ENCODE measurements around the gene SIPA1L2. TPM values are rescaled to one million over a fixed set of nuclear protein-coding genes. Genes with fewer than 3 reads are reported as not detected.

SIPA1L2 gene
- polyA plus RNA-seq, 1 experiment: 63.5 TPM

GRCh38 chr1:232657426-232658005 is 27.6 kb upstream of the SIPA1L2 start:
- Histone ChIP-seq H3K9me3 (ENCODE audit: control insufficient read depth, insufficient read depth, low read length) (no peaks in the 10 kb centered on the region), H3K27ac (ENCODE audit: low read depth, low read length) (no peak overlapping the region), H3K4me3 (ENCODE audit: low read depth, low read length) (no peak overlapping the region), H3K27me3 (ENCODE audit: control insufficient read depth, insufficient read depth, low read length) (no peaks in the 10 kb centered on the region)
- TF ChIP-seq CTCF (IDR thresholded peaks at IDR 0.05; ENCODE audit: low read depth, low read length): no peak
- CTCF ChIA-PET: interaction anchor here (1.1 kb wide), 1 partner anchor 15 kb away, joined by 3 read pairs; no protein-coding TSS in a partner anchor
- DNase-seq (ENCODE audit: low read depth, low spot score): no peak
- POLR2A ChIA-PET: no interaction called here

- CTCF ChIA-PET: no interaction called here
- POLR2A ChIA-PET: no interaction called here
- H3K27me3 ChIP-seq (ENCODE audit: control insufficient read depth, insufficient read depth, low read length): no peaks in the 10 kb centered on the region
- H3K9me3 ChIP-seq (ENCODE audit: control insufficient read depth, insufficient read depth, low read length): no peaks in the 10 kb centered on the region
- no peak overlapping the region for H3K27ac ChIP-seq (ENCODE audit: low read depth, low read length)
- DNase-seq (ENCODE audit: low read depth, low spot score): no peak
- no peak overlapping the region for H3K4me3 ChIP-seq (ENCODE audit: low read depth, low read length)
- TF ChIP-seq CTCF (IDR thresholded peaks at IDR 0.05; ENCODE audit: low read depth, low read length): no peak
Observed at GRCh38 chr1:232655746-232656085, 25.8 kb upstream of the SIPA1L2 start.

- no peak overlapping the region for H3K27ac ChIP-seq (ENCODE audit: low read depth, low read length)
- TF ChIP-seq CTCF (IDR thresholded peaks at IDR 0.05; ENCODE audit: low read depth, low read length): no peak
- CTCF ChIA-PET: no interaction called here
- DNase-seq (ENCODE audit: low read depth, low spot score): no peak
- no peaks in the 10 kb centered on the region for H3K27me3 ChIP-seq (ENCODE audit: control insufficient read depth, insufficient read depth, low read length)
- POLR2A ChIA-PET: no interaction called here
- no peak overlapping the region for H3K4me3 ChIP-seq (ENCODE audit: low read depth, low read length)
- no peaks in the 10 kb centered on the region for H3K9me3 ChIP-seq (ENCODE audit: control insufficient read depth, insufficient read depth, low read length)
Observed at GRCh38 chr1:232655028-232655745, 25.3 kb upstream of the SIPA1L2 start.

- CTCF ChIA-PET: interaction anchor here (1.0 to 2.0 kb wide), 2 partner anchors 17 to 19 kb away, joined by 3 to 13 read pairs; no protein-coding TSS in a partner anchor
- TF ChIP-seq CTCF (IDR thresholded peaks at IDR 0.05; ENCODE audit: low read depth, low read length): no peak
- POLR2A ChIA-PET: no interaction called here
Observed at GRCh38 chr1:232653789-232654188, 23.9 kb upstream of the SIPA1L2 start.

GRCh38 chr1:232650845-232651244 is 20.9 kb upstream of the SIPA1L2 start:
- ChIA-PET POLR2A (no interaction called here), CTCF (no interaction called here)
- Histone ChIP-seq H3K27ac (ENCODE audit: low read depth, low read length) (no peak overlapping the region), H3K27me3 (ENCODE audit: control insufficient read depth, insufficient read depth, low read length) (no peaks in the 10 kb centered on the region), H3K4me3 (ENCODE audit: low read depth, low read length) (no peak overlapping the region), H3K9me3 (ENCODE audit: control insufficient read depth, insufficient read depth, low read length) (no peaks in the 10 kb centered on the region; the same call in 1 of the 2 replicates)
- DNase-seq (ENCODE audit: low read depth, low spot score): no peak
- no peak for TF ChIP-seq CTCF (IDR thresholded peaks at IDR 0.05; ENCODE audit: low read depth, low read length)

More at GRCh38 chr1:232653789-232654188, 23.9 kb upstream of the SIPA1L2 start:
- H3K27ac ChIP-seq (ENCODE audit: low read depth, low read length): no peak overlapping the region
- no peak overlapping the region for H3K4me3 ChIP-seq (ENCODE audit: low read depth, low read length)
- no peak for DNase-seq (ENCODE audit: low read depth, low spot score)
- H3K27me3 ChIP-seq (ENCODE audit: control insufficient read depth, insufficient read depth, low read length): no peaks in the 10 kb centered on the region
- H3K9me3 ChIP-seq (ENCODE audit: control insufficient read depth, insufficient read depth, low read length): no peaks in the 10 kb centered on the region; the same call in 1 of the 2 replicates
